PC-9 (cell line): ENCODE measurements around the gene FN3K. TPM values are rescaled to one million over a fixed set of nuclear protein-coding genes. Genes with fewer than 3 reads are reported as not detected.

Source experiments
- BruUV-seq: library from RNA; stranded (reverse); fragments of 400-500 nt; replicated peaks from 2 replicates; lab custom pipeline; 2021; lab: Mats Ljungman, UMichigan
- CTCF ChIA-PET: fragments of 300-600 bp; sonication (Branson Sonifier 250); formaldehyde crosslinking; loops from one replicate; lab custom pipeline; 2022; ENCODE audit warnings: antibody characterized with exemption; lab: Charles Lee
- POLR2A ChIA-PET: fragments of 300-600 bp; sonication (Branson Sonifier 250); formaldehyde crosslinking; loops from one replicate; lab custom pipeline; 2022; ENCODE audit warnings: antibody characterized with exemption; ENCODE audit not compliant: unreplicated experiment; lab: Charles Lee
- DNase-seq, 2 experiments: peaks; one replicate each; pipeline versions ENCODE4 v3.0.0 to v3.0.0-alpha.2; 2015 to 2022; ENCODE audit warnings: mixed read lengths in 1 of 2
- H2AFZ ChIP-seq: fragments of 200-600 bp; sonication (generic); 2 replicates; pipeline ENCODE4 v1.8.1; 2017; ENCODE audit warnings: antibody characterized with exemption
- H3F3A ChIP-seq: fragments of 200-600 bp; sonication (generic); 2 replicates; pipeline ENCODE4 v1.8.1; 2017; ENCODE audit warnings: antibody characterized with exemption, mild to moderate bottlenecking, low read depth; ENCODE audit not compliant: insufficient read depth
- H3K27ac ChIP-seq: fragments of 200-600 bp; sonication (generic); 2 replicates; pipeline ENCODE4 v1.6.1; 2016; ENCODE audit warnings: mixed run types
- H3K27me3 ChIP-seq: fragments of 200-600 bp; sonication (generic); 2 replicates; pipeline ENCODE4 v1.6.1; 2016; ENCODE audit warnings: low read depth, mixed run types; ENCODE audit not compliant: insufficient read depth
- H3K36me3 ChIP-seq: fragments of 200-600 bp; sonication (generic); 2 replicates; pipeline ENCODE4 v1.6.1; 2016; ENCODE audit warnings: low read depth, mixed run types
- H3K4me1 ChIP-seq: fragments of 200-600 bp; sonication (generic); replicated peaks from 2 replicates; pipeline ENCODE4 v1.6.1; 2016; ENCODE audit warnings: mixed run types; ENCODE audit not compliant: insufficient read depth
- H3K4me2 ChIP-seq: fragments of 200-600 bp; sonication (generic); 2 replicates; pipeline ENCODE4 v1.6.1; 2017; ENCODE audit warnings: mixed run types
- H3K4me3 ChIP-seq: fragments of 200-600 bp; sonication (generic); 2 replicates; pipeline ENCODE4 v1.6.1; 2016; ENCODE audit warnings: mixed run types
- H3K79me2 ChIP-seq: fragments of 200-600 bp; sonication (generic); 2 replicates; pipeline ENCODE4 v1.6.1; 2017; ENCODE audit warnings: low read depth, mixed run types
- H3K9me2 ChIP-seq: fragments of 200-600 bp; sonication (generic); 2 replicates; pipeline ENCODE4 v1.8.1; 2017; ENCODE audit warnings: mild to moderate bottlenecking; ENCODE audit not compliant: insufficient read depth
- H3K9me3 ChIP-seq: fragments of 200-600 bp; sonication (generic); 2 replicates; pipeline ENCODE4 v1.8.1; 2016; ENCODE audit warnings: low read depth; ENCODE audit not compliant: insufficient read depth
- H4K20me1 ChIP-seq: fragments of 200-600 bp; sonication (generic); 2 replicates; pipeline ENCODE4 v1.8.1; 2017; ENCODE audit not compliant: insufficient read depth
- CTCF ChIP-seq: fragments of 200-600 bp; sonication (generic); conservative IDR thresholded peaks from 2 replicates; pipeline ENCODE4 v1.6.1; 2017; ENCODE audit warnings: mixed run types, antibody characterized with exemption, mild to moderate bottlenecking, moderate library complexity
- EZH2 ChIP-seq: fragments of 200-600 bp; sonication (generic); IDR thresholded peaks from 2 replicates; pipeline ENCODE4 v1.8.0; 2017; ENCODE audit warnings: antibody characterized with exemption, low read depth
- intact Hi-C: fragments of 100-400 bp; cut with micrococcal nuclease; formaldehyde crosslinking; loops from one replicate; pipeline ENCODE4 v1.10.0; 2022; ENCODE audit not compliant: unreplicated experiment
- total RNA-seq: library from RNA; stranded (reverse); gene quantifications from 2 replicates; pipeline ENCODE4 v1.2.3, GENCODE V29; 2021

Gene FN3K
- total RNA-seq, 1 experiment from 2014 or later = 14.0 TPM

DNA sequence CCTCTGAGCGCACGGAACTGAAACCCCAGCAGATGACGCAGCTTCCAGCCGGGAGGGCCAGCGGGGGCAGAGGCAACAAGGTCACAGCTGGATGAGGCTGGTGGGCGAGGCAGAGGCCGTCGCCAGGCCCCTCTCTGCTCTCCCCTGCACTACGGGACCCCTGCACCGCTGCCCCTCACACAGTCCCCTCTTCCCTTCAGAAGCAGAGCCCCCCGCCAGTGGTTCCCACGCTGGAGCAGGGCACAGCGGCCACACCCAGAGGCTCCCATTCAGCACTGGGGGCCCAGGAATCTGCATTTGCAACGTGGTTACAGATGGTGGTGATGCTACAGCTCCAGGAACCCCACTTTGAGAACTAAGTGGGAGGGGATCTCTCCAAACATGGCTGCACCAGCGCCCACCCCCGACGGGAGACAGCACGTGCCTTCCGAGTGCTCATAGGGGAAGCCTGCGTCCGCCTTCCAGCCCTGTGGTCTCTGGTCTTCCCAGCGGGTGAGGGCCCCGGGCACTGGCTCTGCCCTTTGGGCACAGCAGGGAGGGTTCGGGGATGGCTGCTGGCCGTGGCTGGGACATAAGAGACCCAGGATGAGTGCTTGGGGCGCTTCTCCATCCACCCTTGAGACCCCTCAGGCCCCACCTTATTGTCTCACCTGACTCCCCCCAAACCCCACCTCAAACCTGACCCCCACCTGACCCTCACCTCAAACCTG, 32.2 kb upstream of the FN3K start:
- BruUV-seq = no TSS peak
- CTCF ChIA-PET = no interaction called here
- Histone ChIP-seq H3K4me1 (no peaks in the 10 kb centered on the region), H3F3A (peaks cover 3% of the 10 kb centered on the region; the same call in 1 of the 2 replicates), H3K9me3 (no peaks in the 10 kb centered on the region), H3K27ac (no peak overlapping the region), H3K27me3 (no peaks in the 10 kb centered on the region), H3K36me3 (no peaks in the 10 kb centered on the region), H3K79me2 (no peaks in the 10 kb centered on the region), H3K4me2 (no peak overlapping the region), H3K4me3 (no peak overlapping the region), H2AFZ (no peak overlapping the region), H3K9me2 (no peaks in the 10 kb centered on the region), H4K20me1 (no peaks in the 10 kb centered on the region)
- DNase-seq = no peak
- POLR2A ChIA-PET = no interaction called here
- TF ChIP-seq EZH2 (no peak), CTCF (no peak)
- intact Hi-C loops = no loop called here

DNA sequence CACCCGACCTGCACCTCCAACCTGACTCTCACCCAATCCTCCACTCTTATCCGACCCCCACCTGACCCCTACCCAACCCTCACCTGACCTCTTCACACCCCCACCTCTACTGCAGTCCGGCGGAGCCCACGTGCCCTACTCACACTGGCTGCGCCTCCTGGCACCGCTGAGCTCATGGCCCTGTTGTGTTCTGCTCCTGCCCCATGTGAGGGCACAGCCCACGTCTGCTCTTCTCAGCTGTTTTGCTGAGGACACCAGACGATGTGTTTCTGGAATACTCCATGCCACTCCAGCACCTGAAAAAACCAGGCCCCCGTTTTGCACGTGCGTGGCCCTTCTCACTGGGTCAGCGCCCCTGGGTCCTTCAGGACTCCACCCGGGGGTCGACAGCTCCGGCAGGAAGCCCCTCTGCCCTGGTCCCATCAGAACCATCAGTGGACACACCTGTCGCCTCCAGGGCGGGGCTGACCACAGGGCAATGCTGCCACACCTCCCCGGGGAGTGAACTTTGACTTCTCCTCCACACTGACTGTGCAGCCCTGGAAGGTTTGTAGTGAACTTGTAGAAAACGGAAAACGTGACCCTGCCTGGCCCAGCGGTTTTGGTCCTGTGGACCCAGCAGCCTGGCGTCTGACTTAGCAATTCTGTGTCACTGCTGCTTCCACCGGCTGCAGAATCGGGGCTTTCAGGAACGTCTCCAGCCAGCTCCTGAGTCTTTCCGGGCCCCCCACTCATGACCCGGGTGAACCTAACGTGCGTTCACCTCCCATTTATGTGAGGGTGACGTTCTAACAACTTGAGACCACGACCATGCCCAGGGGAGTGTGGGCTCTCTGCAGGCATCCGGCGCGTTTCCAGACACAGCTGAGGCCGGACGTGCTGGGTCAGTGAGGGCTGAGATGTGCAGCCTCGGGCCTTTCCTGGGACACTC, 31.2 kb upstream of the FN3K start:
- no peak for DNase-seq
- H3K36me3 ChIP-seq = no peaks in the 10 kb centered on the region
- no peaks in the 10 kb centered on the region for H3K27me3 ChIP-seq
- H3K9me3 ChIP-seq = no peaks in the 10 kb centered on the region
- H3K9me2 ChIP-seq = no peaks in the 10 kb centered on the region
- H3K4me2 ChIP-seq = no peak overlapping the region
- POLR2A ChIA-PET = interaction anchor here (0.7 kb wide), 1 partner anchor 135 kb away, joined by 3 read pairs; no protein-coding TSS in a partner anchor
- no peaks in the 10 kb centered on the region for H3K79me2 ChIP-seq
- TF ChIP-seq EZH2 = no peak
- TF ChIP-seq CTCF = no peak
- no peaks in the 10 kb centered on the region for H3K4me1 ChIP-seq
- H3K27ac ChIP-seq = no peak overlapping the region
- H3K4me3 ChIP-seq = no peak overlapping the region
- no peaks in the 10 kb centered on the region for H4K20me1 ChIP-seq
- no peak overlapping the region for H2AFZ ChIP-seq
- H3F3A ChIP-seq = peaks cover 6% of the 10 kb centered on the region; the same call in 1 of the 2 replicates
- CTCF ChIA-PET = no interaction called here
- BruUV-seq = no TSS peak
- intact Hi-C loops = no loop called here

- DNase-seq = no peak
- no peaks in the 10 kb centered on the region for H3K4me1 ChIP-seq
- no peaks in the 10 kb centered on the region for H3K9me2 ChIP-seq
- H3F3A ChIP-seq = peaks cover 6% of the 10 kb centered on the region; the same call in 1 of the 2 replicates
- no peaks in the 10 kb centered on the region for H3K9me3 ChIP-seq
- ChIA-PET CTCF (no interaction called here), POLR2A (interaction anchor here (0.7 kb wide), 1 partner anchor 136 kb away, joined by 3 read pairs; no protein-coding TSS in a partner anchor)
- H3K36me3 ChIP-seq = no peaks in the 10 kb centered on the region
- H3K79me2 ChIP-seq = no peaks in the 10 kb centered on the region
- H4K20me1 ChIP-seq = no peaks in the 10 kb centered on the region
- no peak overlapping the region for H3K4me3 ChIP-seq
- no TSS peak for BruUV-seq
- H3K27me3 ChIP-seq = no peaks in the 10 kb centered on the region
- H2AFZ ChIP-seq = no peak overlapping the region
- no peak overlapping the region for H3K4me2 ChIP-seq
- H3K27ac ChIP-seq = no peak overlapping the region
- TF ChIP-seq CTCF (no peak), EZH2 (no peak)
- intact Hi-C loops = no loop called here
Measured at GRCh38 chr17:82704886-82705285, 30.5 kb upstream of the FN3K start.
